T1000 (cell line): Measurements from ENCODE around the gene ZSWIM1.
"Not testable (repeated sequence)": the region's sequence is repeated elsewhere in the genome, so short reads cannot be mapped to it uniquely, and the experiment has no call there.

ENCODE experiments used
- DNase-seq: peaks from one replicate; lab custom pipeline; 2025; ENCODE audit warnings: mixed read lengths; lab: John Stamatoyannopoulos, UW

ZSWIM1 gene

DNA sequence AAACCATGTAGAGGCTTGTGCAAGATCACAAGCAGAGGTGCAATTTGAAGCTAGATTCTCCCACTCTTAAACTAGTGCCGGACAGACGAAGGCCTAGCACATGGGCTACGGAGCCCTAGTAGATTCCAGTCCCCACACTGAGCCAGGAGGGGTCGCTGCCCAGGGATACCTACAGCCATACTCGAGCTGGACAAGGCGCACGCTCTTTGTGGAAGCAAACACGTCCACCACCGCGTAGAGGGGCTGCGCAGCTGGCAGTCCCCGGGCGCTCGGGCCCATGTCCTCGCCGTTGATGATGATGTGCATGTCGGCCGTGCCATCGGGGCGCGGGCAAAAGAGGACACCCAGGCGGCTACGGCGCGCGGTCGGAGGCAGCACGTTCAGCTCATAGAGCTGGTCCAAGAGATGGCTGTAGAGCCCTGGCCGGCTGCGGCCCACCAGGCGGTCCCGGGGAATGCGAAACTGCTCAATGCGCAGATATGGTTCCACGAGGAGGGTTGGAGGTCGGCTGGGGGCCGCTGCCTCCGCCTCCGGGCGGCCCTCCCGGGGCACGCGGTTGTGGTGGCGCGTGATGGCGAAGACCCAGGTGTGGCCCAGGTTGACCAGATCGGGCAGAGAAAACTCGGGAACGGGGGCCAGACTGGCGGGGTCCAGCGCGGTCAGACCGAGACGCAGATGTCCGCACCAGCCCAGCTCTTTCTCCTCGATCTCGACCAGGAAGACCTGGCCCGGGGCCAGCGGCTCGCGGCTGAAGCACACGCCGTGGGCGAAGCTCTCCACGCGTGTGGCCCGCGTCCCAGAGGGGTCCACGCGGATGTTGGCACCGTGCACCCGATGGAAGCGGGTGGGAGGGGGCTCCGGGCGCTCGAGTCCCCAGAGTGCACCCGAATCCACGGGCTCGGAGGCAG, 9.3 kb downstream of the ZSWIM1 start:
- no peak for DNase-seq

DNA sequence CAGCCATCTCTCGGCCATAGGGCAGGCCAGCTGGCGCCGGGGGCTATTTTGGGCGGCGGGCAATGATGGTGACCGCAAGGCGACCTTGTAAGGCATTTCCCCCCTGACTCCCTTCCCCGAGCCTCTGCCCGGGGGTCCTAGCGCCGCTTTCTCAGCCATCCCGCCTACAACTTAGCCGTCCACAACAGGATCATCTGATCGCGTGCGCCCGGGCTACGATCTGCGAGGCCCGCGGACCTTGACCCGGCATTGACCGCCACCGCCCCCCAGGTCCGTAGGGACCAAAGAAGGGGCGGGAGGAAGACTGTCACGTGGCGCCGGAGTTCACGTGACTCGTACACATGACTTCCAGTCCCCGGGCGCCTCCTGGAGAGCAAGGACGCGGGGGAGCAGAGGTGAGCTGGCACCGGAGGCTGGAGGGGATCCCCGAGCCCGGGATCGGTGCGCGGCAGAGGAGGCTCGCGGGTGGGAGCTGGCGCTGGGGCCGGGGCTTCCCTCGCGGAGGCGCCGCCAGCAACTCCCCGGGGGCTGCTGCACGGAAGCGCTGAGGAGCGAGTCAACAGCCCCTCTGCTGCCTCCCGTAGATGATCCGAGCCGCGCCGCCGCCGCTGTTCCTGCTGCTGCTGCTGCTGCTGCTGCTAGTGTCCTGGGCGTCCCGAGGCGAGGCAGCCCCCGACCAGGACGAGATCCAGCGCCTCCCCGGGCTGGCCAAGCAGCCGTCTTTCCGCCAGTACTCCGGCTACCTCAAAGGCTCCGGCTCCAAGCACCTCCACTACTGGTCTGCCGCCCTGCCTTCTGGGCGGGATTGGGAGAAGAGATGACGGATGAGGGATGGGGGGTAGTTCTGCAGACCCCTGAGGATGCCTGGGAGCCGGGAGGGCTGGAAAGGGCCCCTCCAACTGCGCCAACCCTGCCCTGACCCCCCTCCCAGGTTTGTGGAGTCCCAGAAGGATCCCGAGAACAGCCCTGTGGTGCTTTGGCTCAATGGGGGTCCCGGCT, 10.3 kb downstream of the ZSWIM1 start, which contains the start of the genes CTSA and NEURL2:
Gene CTSA, plus strand, starts transcription at position 351 of the 999 bp plus-strand sequence. Its CDS starts 234 bp downstream, at position 585.
Gene NEURL2, minus strand, starts transcription at position 224 of the 999 bp plus-strand sequence. Its CDS starts 217 bp downstream, at position 7.
- DNase-seq = peak; percentile 95

DNA sequence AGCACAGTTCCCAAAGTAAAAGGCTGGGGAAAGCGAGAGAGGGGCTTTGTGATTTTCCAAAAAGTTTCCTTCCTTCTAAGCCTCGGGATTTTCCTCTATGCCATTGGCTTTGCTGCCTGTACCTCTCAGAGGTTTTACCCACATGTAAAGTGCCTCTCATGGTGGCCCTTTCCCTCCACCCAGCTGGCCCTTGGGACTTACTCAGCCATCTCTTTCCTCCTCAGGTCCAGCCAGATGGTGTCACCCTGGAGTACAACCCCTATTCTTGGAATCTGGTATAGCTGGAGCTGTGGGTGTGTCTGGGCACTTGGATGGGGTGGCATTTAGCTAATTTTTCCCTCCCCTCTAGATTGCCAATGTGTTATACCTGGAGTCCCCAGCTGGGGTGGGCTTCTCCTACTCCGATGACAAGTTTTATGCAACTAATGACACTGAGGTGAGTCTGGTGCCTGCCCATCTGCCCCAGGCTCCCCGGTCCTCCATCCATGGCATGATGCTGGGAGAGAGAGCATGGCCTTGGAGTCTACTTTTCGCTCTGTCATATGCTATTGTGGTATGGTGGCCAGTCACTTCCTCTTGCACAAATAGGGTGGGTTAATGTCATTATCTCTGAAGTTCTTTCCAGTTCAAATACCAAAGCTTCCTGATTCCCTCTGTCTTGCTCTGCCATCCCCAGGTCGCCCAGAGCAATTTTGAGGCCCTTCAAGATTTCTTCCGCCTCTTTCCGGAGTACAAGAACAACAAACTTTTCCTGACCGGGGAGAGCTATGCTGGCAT, 11.2 kb downstream of the ZSWIM1 start:
- DNase-seq = no peak

DNA sequence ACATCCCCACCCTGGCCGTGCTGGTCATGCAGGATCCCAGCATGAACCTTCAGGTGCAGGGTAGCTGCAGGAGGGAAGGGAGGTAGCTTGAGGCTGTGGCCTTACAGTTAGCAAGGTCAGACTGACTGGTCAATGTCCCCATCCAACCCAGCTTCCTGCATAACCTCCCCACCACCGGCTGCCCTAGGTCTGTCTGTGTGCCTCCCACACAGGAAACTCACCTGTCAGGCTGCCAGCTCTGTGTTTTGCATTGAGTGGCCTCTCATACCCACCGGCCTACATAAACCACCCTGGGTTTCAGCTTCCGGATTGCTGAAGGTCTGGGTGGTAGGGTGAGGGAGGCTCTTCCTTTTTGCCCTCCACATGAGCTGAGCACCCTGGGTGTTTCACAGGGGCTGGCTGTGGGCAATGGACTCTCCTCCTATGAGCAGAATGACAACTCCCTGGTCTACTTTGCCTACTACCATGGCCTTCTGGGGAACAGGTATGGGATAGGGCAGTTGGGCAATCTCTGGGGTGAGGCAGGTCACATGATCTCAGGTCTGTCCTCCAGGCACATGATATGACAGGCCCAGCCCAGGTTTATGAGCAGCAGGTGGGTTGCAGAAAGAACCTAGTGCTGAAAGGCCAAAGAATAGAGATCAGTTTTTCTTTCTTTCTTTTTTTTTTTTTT, 11.9 kb downstream of the ZSWIM1 start:
- DNase-seq = no peak

DNA sequence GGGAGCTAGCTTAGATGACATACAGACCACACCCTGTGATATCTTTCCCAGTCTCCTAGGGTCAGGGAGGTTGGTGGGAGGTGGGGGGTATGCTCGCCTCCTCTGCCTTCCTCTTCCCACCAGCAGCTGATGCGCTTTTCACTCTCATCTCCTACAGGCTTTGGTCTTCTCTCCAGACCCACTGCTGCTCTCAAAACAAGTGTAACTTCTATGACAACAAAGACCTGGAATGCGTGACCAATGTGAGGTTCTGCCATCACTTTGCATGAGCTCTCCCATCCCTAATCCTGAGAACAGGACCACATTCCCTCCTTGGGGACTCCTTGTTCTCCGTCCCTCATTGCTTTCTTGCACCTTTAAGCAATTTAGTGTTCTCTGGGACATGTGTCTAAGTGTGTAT, 12.8 kb downstream of the ZSWIM1 start:
- no peak for DNase-seq

DNA sequence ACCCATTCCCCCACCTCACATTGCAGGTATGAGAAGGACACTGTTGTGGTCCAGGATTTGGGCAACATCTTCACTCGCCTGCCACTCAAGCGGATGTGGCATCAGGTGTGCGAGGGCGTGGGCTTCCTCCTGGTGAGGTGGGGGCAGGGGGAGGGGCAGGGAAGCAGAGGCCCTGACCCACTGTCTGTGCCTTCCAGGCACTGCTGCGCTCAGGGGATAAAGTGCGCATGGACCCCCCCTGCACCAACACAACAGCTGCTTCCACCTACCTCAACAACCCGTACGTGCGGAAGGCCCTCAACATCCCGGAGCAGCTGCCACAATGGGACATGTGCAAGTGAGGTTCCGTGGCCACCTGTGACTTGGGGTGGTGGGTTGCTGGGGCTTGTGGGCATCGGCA, 13.8 kb downstream of the ZSWIM1 start:
- DNase-seq = no peak

DNA sequence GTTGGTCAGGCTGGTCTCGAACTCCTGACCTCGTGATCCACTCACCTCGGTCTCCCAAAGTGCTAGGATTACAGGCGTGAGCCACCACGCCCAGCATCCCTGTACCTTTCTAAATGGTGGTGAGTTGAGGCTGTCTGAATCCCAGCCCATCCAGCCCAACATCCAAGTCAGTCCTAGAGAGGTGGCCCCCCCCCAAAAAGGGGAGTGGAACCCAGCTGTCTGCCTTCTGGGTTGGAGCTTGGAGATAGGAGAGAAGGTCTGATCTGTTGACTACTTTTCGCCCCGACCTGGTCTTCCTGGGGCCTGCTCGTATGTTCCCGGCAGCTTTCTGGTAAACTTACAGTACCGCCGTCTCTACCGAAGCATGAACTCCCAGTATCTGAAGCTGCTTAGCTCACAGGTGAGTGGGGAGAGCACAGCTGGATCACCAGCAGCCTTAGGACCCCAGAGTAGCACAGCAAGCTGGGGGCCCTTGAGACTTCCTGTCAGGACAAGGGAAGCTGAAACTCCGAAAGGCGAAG, 15.7 kb downstream of the ZSWIM1 start:
- DNase-seq = no peak

DNA sequence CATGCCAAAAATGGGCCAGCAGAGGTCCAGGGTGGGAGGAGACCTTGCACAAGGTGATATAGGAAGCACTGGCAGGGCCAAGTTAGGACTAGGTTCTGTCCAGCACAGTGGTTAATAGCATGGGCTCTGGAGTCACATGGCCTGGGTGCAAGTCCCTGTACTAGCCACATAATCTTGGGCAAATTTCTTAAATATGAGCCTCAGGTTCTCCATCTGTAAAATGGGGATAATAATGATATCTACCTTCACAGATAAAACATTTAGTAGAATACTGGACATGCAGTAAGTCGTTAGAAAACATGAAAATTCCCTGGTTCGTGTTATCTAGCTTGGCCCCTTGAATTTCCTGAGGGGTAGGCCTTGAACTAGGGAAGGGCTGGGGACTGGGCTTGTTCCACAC, 16.3 kb downstream of the ZSWIM1 start:
- DNase-seq = no peak

DNA sequence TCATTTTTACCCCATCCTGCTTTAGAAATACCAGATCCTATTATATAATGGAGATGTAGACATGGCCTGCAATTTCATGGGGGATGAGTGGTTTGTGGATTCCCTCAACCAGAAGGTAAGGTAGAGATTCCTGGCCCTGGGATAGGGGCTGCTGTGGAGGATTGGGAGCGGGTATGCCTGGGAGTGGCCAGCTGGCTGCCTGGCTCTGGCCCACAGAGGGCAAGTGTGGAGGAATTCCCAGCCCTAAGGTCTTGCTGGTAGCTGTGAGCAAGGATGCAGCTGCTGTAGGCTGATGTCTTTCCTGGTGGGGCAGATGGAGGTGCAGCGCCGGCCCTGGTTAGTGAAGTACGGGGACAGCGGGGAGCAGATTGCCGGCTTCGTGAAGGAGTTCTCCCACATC, 16.7 kb downstream of the ZSWIM1 start:
- DNase-seq = no peak

DNA sequence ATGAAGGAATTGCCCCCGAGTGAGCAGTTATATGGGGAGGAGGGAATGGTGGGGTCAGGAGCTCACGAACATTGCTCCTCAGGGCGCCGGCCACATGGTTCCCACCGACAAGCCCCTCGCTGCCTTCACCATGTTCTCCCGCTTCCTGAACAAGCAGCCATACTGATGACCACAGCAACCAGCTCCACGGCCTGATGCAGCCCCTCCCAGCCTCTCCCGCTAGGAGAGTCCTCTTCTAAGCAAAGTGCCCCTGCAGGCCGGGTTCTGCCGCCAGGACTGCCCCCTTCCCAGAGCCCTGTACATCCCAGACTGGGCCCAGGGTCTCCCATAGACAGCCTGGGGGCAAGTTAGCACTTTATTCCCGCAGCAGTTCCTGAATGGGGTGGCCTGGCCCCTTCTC, 17.3 kb downstream of the ZSWIM1 start:
- DNase-seq = no peak

DNA sequence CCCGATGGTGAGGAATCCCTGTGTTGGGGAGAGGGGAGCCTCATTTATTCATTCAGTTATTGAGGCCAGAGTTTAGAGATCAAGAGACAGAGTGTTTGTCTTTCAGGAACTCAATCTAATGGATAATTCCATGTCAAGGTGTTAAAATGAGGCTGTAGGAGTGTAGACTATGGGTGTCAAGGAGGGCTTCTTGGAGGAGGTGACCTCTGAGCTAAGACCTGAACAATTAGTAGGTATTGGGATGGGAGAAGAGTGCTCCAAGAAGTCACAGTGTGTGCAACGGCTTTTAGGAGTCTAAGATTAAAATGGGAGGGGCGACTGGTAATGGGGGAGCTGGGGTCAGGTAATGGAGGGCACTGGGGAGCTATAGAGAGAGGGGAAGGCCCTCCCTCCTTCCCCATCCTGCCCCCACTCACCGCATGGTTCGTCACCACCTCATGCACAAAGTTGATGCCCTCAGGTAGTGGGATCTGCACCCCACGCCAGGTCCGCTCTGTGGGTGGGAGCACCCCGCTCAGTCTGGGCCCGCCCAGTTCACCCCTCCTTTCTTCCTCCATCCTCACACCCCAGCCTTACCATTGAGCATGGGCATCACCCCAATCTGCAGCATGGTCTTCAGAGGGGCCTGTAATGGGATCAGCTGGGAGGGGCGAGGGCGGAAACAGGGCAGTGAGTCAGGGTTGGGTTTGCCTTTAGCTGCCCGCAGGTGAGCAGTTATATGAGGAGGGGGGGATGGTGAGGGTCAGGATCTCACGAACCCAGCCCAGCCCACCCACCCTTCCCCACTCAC, 18.2 kb downstream of the ZSWIM1 start:
- DNase-seq = no peak

DNA sequence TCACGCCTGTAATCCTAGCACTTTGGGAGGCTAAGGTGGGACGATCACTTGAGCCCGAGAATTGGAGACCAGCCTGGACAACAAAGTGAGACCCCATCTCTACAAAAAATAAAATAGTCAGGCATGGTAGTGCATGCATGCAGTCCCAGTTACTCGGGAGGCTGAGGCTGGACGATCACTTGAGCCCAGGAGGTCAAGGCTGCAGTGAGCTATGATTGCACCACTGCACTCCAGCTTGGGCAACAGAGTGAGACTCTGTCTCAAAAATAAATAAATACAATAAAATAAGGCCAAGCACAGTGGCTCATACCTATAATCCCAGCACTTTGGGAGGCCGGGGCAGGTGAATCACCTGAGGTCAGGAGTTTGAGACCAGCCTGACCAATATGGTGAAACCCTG, 20.3 kb downstream of the ZSWIM1 start:
- not testable (repeated sequence) for DNase-seq

DNA sequence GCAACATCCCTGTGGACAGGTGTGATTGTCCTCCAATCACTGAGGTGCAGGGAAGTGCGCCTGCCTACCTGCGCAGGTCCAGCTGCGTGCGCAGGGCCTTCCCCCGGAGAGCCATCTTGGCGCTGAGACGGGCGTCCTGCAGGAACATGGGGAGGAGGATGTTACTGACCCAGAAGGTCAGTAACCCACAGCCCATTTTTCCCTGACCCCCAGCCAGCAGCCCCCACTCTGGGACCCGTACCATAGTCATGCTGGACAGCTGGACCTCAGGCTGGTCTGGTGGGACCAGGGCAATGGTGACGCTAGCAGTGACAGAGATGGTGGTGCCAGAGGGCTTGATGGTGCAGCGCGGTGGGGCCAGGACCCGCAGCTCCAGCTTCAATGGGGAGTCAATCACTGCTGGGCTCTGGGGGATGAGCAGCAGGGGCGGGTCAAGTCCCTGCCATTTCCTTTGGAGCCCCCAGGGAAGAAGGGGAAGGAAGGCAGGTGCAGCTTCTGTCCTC, 21.2 kb downstream of the ZSWIM1 start:
- no peak for DNase-seq

DNA sequence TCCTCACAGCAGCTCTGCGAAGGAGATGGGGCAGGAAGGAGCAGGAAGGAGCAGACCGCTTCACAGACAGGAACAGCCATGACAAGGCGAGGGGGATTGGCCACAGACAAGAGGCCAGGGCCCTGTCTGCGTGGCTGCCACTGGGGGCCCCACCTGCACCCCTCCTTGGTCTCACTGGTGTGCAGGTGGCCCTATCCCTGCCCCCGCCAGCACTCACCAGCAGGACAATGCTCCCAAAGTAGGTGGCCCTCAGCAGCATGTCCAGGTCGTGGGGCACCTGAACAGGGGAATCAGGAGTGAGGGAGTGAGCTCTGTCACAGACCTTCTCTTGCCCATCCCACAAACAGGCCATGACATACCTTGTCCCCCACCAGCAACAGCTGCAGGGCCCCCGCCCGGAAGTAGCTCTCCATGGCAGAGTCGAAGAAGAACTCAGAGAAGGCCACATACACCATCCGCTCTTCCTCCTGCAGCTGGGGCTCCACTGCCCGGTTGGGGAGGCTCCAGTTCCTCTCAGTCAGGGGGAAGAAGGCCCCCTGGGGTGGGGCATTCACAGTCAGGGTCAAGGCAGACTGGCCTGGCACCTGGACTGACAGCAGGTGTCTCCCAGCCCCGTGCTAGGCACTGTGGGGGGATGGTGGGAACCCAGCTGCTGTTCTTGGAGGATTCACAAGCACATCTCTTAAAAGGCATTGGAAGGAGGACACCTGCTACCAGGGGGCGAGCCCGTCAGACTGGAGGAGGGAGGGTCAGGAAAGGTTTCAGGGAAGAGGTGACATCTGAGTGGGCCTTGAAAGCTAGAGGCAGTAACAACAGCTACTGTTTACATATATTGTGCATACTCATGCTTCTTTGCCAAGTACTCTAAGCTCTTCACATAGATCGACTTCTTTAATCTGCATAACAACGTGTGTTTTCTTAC, 23.8 kb downstream of the ZSWIM1 start:
- DNase-seq = no peak

DNA sequence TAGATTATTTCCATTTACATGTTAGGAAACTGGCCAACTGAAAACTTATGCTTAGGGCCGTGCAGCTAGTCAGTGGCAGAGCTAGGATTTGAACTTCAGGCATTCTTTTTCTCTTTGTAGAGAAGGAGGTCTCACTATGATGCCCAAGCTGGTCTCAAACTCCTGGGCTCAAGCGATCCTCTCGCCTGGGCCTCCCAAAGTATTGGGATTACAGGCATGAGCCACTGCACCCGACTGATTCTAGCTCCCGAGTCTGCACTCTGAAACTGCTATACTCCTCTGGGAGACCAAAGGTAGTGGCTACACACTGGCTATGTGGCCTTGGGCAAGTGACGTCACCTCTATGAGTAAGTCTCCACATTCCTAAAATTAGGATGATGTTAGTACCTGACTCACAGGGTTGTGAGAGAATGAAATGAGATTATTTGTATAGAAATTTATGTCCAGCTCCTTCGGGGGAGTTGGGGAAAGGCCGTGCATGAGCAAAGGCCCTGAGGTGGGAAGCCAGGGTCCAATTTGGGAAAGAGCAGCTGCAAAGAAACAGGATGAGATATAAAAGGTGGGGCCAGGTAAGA, 24.6 kb downstream of the ZSWIM1 start:
- peak; percentile 89 for DNase-seq

DNA sequence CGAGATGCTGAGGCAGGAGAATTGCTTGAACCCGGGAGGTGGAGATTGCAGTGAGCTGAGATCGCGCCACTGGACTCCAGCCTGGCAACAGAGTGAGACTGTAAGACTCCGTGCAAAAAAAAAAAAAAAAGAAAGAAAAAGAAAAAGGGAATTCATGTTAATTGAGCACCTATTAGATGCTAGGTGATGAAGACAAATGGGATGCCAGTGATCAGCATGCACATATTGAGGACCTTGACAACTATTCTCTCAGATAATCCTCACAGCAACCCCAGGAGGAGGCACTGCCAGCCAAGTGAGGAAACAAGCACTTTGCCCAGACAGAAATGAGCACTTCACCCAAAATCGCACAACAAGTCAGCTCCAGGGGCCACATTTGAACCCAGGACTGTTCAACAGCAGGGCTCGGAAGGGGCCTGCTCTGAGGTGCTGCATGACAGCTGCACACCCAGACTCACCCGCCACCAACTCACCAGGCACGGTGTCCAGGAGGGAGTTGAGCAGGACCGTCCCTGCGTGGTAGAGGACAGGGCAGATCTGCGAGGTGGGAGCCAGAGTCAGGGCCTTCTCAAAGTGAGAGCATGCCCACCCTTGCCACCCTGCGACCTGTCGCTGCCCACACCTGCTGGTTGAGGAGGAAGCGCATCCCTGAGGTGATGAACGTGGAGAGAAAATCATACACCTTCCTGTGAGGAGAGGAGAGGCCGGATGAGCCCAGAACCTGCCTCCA, 26.4 kb downstream of the ZSWIM1 start:
- DNase-seq = no peak

DNA sequence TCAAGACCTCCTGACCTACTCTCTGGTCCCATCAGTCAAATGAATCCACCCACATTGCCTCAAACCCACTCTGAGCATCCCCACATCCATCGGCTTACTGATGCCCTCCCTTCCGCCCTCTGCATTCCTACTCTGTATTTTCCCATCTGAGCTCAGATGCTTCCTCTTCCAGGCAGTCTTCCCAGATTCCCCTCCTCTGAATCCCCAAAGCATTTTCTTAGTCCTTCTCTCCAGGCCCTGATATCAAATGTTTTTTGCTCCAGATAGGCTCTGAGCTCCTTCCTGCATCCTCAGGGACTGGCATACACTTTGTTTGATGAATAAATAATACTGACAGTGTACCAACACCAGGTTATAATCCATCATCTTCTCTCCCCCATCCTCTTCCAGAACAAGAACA, 27.1 kb downstream of the ZSWIM1 start:
- no peak for DNase-seq
